RWPE1 (cell line): Measurements from ENCODE around the gene PLEKHG4B.

Source experiments
- CTCF ChIA-PET: fragments of 350-600 bp; sonication (Branson Sonifier 250); formaldehyde crosslinking; extraction: SDS; loops from one replicate; lab custom pipeline; 2021; lab: Yijun Ruan, JAX
- POLR2A ChIA-PET: fragments of 400-600 bp; formaldehyde crosslinking; extraction: SDS; loops from one replicate; lab custom pipeline; 2020; ENCODE audit warnings: antibody characterized with exemption; ENCODE audit not compliant: low non-redundant PET; lab: Yijun Ruan, JAX
- DNase-seq: peaks from one replicate; pipeline ENCODE4 v3.0.0; 2012; ENCODE audit warnings: low spot score
- H3K27ac ChIP-seq: fragments of 450-650 bp; 2 replicates; pipeline ENCODE4 v1.5.1; 2017
- TF ChIP-seq, protein P1 (sequence below): fragments of 450-650 bp; conservative IDR thresholded peaks from 2 replicates; pipeline ENCODE4 v1.5.1; 2017; ENCODE audit warnings: low read depth, mild to moderate bottlenecking

Gene PLEKHG4B

DNA sequence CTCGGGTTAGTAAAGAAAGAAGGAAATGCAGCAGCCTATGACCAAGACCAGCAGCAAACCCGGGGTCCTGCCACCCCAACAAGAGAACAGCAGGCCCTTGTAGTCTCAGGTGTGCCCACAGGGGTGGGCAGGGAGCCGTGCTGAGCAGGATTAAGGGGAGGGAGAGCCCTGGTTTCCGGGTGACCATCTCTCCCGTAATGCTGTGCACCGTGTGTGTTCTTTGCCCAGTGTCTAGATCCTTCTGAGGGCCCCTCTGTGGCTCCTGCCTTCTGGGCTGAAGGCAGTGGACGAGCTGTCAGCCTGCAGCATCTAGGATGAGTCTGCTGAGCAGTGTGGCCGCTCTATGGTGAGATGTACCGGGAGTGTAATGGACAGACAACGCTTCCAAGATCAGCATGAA is 12.7 kb upstream of the PLEKHG4B start:
- H3K27ac ChIP-seq: no peak overlapping the region
- TF ChIP-seq, protein P1, sequence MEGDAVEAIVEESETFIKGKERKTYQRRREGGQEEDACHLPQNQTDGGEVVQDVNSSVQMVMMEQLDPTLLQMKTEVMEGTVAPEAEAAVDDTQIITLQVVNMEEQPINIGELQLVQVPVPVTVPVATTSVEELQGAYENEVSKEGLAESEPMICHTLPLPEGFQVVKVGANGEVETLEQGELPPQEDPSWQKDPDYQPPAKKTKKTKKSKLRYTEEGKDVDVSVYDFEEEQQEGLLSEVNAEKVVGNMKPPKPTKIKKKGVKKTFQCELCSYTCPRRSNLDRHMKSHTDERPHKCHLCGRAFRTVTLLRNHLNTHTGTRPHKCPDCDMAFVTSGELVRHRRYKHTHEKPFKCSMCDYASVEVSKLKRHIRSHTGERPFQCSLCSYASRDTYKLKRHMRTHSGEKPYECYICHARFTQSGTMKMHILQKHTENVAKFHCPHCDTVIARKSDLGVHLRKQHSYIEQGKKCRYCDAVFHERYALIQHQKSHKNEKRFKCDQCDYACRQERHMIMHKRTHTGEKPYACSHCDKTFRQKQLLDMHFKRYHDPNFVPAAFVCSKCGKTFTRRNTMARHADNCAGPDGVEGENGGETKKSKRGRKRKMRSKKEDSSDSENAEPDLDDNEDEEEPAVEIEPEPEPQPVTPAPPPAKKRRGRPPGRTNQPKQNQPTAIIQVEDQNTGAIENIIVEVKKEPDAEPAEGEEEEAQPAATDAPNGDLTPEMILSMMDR: no peak
- no peak for DNase-seq
- ChIA-PET CTCF (interaction anchor here (0.5 kb wide), 1 partner anchor 105 kb away, joined by 3 read pairs; no protein-coding TSS in a partner anchor), POLR2A (no interaction called here)

DNA sequence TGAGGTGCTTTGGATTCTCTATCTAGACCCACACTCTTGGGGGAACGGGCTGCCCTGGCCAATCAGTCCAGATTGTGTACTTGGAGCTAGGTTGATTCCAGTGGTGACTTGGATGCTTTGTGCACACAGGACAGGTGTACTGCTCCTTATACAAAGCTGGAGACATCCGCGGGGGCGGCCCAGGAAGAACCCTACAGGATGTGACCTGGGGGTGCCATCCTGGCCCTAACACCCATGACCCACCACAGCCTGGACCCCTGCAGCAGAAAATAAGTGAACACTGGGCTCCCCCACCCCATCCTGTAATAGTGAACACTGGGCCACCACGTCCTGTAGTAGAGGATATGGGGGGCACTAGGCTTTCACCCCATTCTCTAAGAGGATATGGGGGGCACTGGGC is 12.1 kb upstream of the PLEKHG4B start:
- TF ChIP-seq, protein P1: no peak
- no peak for DNase-seq
- H3K27ac ChIP-seq: no peak overlapping the region
- POLR2A ChIA-PET: no interaction called here
- CTCF ChIA-PET: interaction anchor here (0.5 to 0.6 kb wide), 2 partner anchors 97 to 105 kb away, joined by 3 read pairs; no protein-coding TSS in a partner anchor

DNA sequence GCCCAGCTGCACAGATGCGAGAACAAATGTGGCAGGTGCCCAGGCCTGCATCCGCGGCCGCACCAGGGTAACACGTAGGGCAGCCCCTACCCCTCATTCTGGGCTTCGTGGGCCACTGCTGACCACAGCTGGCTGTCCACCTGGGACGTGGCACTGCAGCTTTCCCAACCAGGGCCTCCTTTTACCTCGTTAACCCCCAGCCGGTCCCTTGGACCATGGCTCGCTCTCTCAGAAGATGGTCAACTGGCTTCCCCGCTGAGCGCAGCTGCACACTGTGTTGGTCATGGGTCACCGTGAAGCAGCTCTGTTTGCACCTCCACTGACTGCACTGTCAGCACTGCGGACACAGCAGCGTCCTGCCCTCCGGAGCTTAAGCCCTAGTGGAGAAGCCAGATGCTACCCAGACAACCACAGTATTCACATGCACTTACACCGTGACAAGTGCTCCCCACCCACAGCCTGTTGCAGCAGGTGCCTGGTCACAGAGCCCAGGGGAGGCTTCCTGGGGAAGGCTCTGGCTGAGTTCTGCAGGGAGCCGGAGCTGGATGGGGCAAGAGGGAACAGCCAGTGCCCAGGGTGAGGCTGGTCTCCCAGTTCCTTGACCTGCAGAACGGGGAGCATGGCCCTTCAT is 10.5 kb upstream of the PLEKHG4B start:
- ChIA-PET CTCF (no interaction called here), POLR2A (no interaction called here)
- TF ChIP-seq, protein P1: no peak
- H3K27ac ChIP-seq: no peak overlapping the region
- no peak for DNase-seq

DNA sequence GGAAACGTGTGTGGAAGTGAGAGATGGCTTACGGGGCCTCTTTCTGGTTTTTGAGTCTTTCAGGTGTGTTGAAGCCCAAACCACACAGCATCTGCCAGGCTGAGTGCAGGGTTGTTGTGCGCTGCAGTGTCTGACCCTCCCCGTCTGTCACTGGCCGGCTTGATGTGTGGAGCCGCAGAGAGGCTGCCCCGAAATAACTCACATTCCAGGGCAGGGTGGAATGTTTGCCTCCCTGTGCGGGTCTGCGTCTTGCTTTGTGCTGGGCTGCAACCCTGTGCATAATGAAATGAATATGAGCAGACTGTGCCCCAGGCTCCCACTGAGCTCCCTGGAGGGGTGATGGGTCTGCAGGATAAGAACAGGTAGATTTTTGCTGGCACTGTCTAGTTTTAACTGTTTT is 9.9 kb upstream of the PLEKHG4B start:
- ChIA-PET POLR2A (no interaction called here), CTCF (no interaction called here)
- H3K27ac ChIP-seq: no peak overlapping the region
- DNase-seq: no peak
- TF ChIP-seq, protein P1: no peak

DNA sequence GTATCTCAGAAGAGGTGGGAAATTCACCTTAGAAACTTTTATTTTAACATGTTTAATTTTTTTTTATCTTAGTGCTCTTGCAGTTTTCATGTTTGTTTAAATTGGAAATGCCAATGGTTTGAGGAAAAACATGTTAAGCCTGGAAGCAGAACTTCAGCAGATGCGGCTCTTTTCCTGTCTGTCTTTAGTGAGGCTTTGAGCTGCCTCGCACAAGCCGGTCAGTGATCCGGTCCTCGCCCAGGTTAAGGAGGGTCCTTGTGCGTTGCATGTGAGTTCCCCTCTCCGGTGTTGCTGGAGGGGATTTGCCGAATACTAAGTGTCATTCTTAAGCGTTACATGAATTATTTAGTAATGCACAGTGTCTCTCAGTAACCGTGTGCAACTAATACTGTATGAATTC is 9.4 kb upstream of the PLEKHG4B start:
- CTCF ChIA-PET: no interaction called here
- DNase-seq: no peak
- TF ChIP-seq, protein P1: no peak
- H3K27ac ChIP-seq: no peak overlapping the region
- POLR2A ChIA-PET: no interaction called here

DNA sequence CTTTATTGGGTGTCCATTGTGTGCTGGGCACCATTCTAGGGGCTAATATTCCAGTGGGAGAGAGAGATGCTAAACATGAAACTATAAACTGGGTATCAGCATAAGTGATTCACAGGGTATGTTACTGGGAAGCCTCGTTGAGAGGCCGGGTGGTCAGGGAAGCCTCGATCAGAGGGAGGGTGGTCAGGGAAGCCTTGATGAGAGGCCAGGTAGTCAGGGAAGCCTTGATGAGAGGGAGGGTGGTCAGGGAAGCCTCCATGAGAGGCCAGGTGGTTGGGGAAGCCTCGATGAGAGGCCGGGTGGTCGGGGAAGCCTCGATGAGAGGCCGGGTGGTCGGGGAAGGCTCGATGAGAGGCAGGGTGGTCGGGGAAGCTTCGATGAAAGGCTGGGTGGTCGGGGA is 8.9 kb upstream of the PLEKHG4B start:
- ChIA-PET POLR2A (no interaction called here), CTCF (no interaction called here)
- H3K27ac ChIP-seq: no peak overlapping the region
- DNase-seq: no peak
- TF ChIP-seq, protein P1: no peak
